ENCODE results near the gene LAMTOR4.

DNA sequence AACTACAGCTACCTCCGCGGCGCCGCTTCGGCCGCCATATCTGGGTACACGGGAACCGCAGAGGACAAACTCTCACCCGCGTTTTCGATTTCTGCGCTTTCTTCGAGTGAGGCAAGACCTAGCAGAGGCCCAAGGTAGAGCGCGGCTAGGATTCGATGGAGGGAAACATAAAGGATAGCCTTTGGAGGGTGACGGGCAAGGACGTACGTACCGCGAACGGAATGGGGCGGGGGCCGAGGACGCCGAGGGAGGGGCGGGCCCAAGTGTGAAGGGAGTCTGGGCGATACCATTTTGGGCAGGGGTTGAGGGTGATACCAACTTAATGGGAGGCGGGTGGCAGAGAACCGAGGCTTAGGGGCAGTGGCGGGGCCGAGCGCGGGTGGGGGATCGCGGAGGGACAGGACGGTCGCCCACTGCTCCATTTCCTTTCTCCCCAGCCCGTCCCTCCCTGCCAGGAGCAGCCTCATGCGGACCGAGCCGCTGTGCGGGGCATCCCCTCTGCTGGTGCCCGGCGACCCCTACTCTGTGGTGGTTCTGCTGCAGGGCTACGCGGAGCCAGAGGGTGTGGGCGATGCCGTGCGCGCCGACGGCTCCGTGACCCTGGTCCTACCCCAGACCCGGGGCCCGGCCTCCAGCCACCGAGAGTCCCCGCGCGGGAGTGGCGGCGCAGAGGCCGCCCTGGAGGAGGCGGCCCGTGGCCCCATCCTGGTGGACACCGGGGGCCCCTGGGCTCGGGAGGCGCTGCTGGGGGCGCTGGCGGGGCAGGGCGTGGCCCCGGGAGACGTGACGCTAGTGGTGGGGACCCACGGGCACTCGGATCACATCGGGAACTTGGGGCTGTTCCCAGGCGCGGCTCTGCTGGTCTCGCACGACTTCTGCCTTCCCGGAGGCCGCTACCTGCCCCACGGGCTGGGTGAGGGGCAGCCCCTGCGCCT is 21.5 kb upstream of the LAMTOR4 start, which contains the start of gene MBLAC1:
- TF ChIP-seq CTCF (IDR thresholded peaks at IDR 0.05; ENCODE audit: insufficient read depth, low read depth, low read length): no peak
- TF ChIP-seq EZH2 (IDR thresholded peaks at IDR 0.05; ENCODE audit: insufficient read depth, low read length): no peak
